Keratinocyte (primary cell): ENCODE results near the gene BRIP1. TPM values are rescaled to one million over a fixed set of nuclear protein-coding genes. Genes with fewer than 3 reads are reported as not detected.
A peak's percentile ranks its signal among the peaks of the same experiment; 100 is the strongest.

Experiments used
- DNase-seq: peaks from one replicate; pipeline ENCODE4 v3.0.0-alpha.2; 2011; ENCODE audit warnings: low read depth, missing footprints, low spot score
- FAIRE-seq: peaks from 2 replicates; lab custom pipeline; 2011; peaks lifted over from hg19 to GRCh38; lab: Jason Lieb, UNC
- H2AFZ ChIP-seq: 2 replicates; pipeline ENCODE4 v1.6.0; 2012; ENCODE audit warnings: low read length, control low read depth, inconsistent platforms; ENCODE audit not compliant: control insufficient read depth
- H3K27ac ChIP-seq: 2 replicates; pipeline ENCODE4 v1.5.1; 2011; ENCODE audit warnings: low read length; ENCODE audit not compliant: control insufficient read depth, insufficient read depth
- H3K27me3 ChIP-seq: 3 replicates; pipeline ENCODE4 v1.6.0; 2011; ENCODE audit warnings: low read length; ENCODE audit not compliant: control insufficient read depth, insufficient read depth; ENCODE audit errors: extremely low read depth
- H3K36me3 ChIP-seq, 2 experiments: 2 replicates in 1 of 2; 3 replicates in 1 of 2; pipeline ENCODE4 v1.5.1; 2011; ENCODE audit warnings: low read length in 2 of 2, mild to moderate bottlenecking in 1 of 2; ENCODE audit not compliant: control insufficient read depth in 2 of 2, insufficient read depth in 2 of 2; ENCODE audit errors: extremely low read depth in 1 of 2
- H3K4me1 ChIP-seq: 3 replicates; pipeline ENCODE4 v1.5.1; 2011; ENCODE audit warnings: low read length; ENCODE audit not compliant: control insufficient read depth, insufficient read depth; ENCODE audit errors: extremely low read depth
- H3K4me2 ChIP-seq: 3 replicates; pipeline ENCODE4 v1.6.0; 2011; ENCODE audit warnings: low read depth, low read length; ENCODE audit not compliant: control insufficient read depth, insufficient read depth; ENCODE audit errors: extremely low read depth
- H3K4me3 ChIP-seq, 3 experiments: fragments of 200-600 bp in 1 of 3; sonication (generic) in 1 of 3; 2 replicates in 2 of 3; 3 replicates in 1 of 3; pipeline ENCODE4 v1.5.1; 2011 to 2016; ENCODE audit warnings: low read length in 3 of 3, mild to moderate bottlenecking in 3 of 3, control low read depth in 2 of 3, inconsistent platforms in 1 of 3, low read depth in 1 of 3, mixed read lengths in 1 of 3, mixed run types in 1 of 3, moderate library complexity in 1 of 3; ENCODE audit not compliant: control insufficient read depth in 2 of 3, insufficient read depth in 2 of 3; ENCODE audit errors: extremely low read depth in 1 of 3
- H3K79me2 ChIP-seq: 2 replicates; pipeline ENCODE4 v1.6.0; 2012; ENCODE audit warnings: low read length; ENCODE audit not compliant: control insufficient read depth, insufficient read depth
- H3K9ac ChIP-seq: 3 replicates; pipeline ENCODE4 v1.6.0; 2011; ENCODE audit warnings: low read length; ENCODE audit not compliant: control insufficient read depth, insufficient read depth; ENCODE audit errors: extremely low read depth
- H3K9me1 ChIP-seq: 3 replicates; pipeline ENCODE4 v1.6.0; 2011; ENCODE audit warnings: low read length; ENCODE audit not compliant: control insufficient read depth, insufficient read depth; ENCODE audit errors: extremely low read depth
- H3K9me3 ChIP-seq: 2 replicates; pipeline ENCODE4 v1.5.1; 2012; ENCODE audit warnings: low read depth, low read length; ENCODE audit not compliant: control insufficient read depth
- H4K20me1 ChIP-seq: 3 replicates; pipeline ENCODE4 v1.6.0; 2011; ENCODE audit warnings: low read length; ENCODE audit not compliant: control insufficient read depth, insufficient read depth; ENCODE audit errors: extremely low read depth
- CTCF ChIP-seq, 3 experiments: IDR thresholded peaks in 1 of 3; conservative IDR thresholded peaks in 1 of 3; optimal IDR thresholded peaks in 1 of 3; 2 replicates in 2 of 3; 3 replicates in 1 of 3; pipeline versions ENCODE3 to v1.5.1; 2011; ENCODE audit warnings: low read length in 3 of 3, mild to moderate bottlenecking in 3 of 3, moderate library complexity in 2 of 3, control low read depth in 1 of 3, inconsistent platforms in 1 of 3; ENCODE audit not compliant: insufficient read depth in 2 of 3; ENCODE audit errors: extremely low read depth in 1 of 3
- EZH2 ChIP-seq: IDR thresholded peaks from one replicate; pipeline ENCODE4 v1.6.1; 2012; ENCODE audit warnings: inconsistent platforms, mild to moderate bottlenecking, low read length, moderate library complexity
- dilution Hi-C: fragments of 300-500 bp; cut with MboI; formaldehyde crosslinking; loops from one replicate; pipeline ENCODE4 v1.7.0; 2020; ENCODE audit warnings: low sequenced_read_pairs; ENCODE audit not compliant: extremely low pct_ligation_motif_present
- polyA minus RNA-seq, 3 experiments: library from RNA; depleted of rRNA, polyadenylated mRNA; stranded (reverse); fragments of >200 nt; gene quantifications; 1 replicate in 1 of 3; 2 replicates in 1 of 3; 3 replicates in 1 of 3; pipeline ENCODE4 v1.2.3, GENCODE V29; 2011
- polyA plus RNA-seq, 5 experiments: library from polyadenylated mRNA; depleted of rRNA in 3 of 5; stranded (reverse) in 3 of 5; stranded (forward) in 1 of 5; unstranded in 1 of 5; fragments of >200 nt; gene quantifications; 1 replicate in 1 of 5; 2 replicates in 3 of 5; 3 replicates in 1 of 5; pipeline versions ENCODE4 v1.2.1 to v1.2.3, GENCODE V29; 2011 to 2012; ENCODE audit warnings: missing spikeins in 2 of 5, low read depth in 1 of 5, low replicate concordance in 1 of 5

Gene BRIP1
- polyA plus RNA-seq: 1.3 to 4.0 TPM (median 2.7 TPM) in 3 replicates
- 0.49 TPM for polyA plus RNA-seq (2011; ENCODE audit: low read depth)
- 0.79 and 1.4 TPM in 2 replicates for polyA plus RNA-seq (2011; cell fraction: cytosol; rRNA removed)
- polyA plus RNA-seq (2011; cell fraction: nucleus; rRNA removed): 2.0 and 2.6 TPM in 2 replicates
- 0.34 and 2.2 TPM in 2 replicates for polyA plus RNA-seq (2012; ENCODE audit: low replicate concordance)
- 0.23 to 11.2 TPM (median 2.7 TPM) in 3 replicates for polyA minus RNA-seq
- 3.3 TPM for polyA minus RNA-seq (2011; cell fraction: cytosol; rRNA and poly(A)+ RNA removed)
- 3.9 and 11.0 TPM in 2 replicates for polyA minus RNA-seq (2011; cell fraction: nucleus; rRNA and poly(A)+ RNA removed)

GRCh38 chr17:61862975-61863800 lies at the start of gene BRIP1:
BRIP1 (minus strand) TSS chr17:61863528; CDS start chr17:61861539, 1,989 bp downstream.
- dilution Hi-C loops: no loop called here
- peak within 1 kb of the TSS; percentile 90 for H3K9ac ChIP-seq
- H3K79me2 ChIP-seq: peaks cover 4% of the 10 kb centered on the region
- H3K4me1 ChIP-seq: peaks cover 12% of the 10 kb centered on the region
- H3K4me3 ChIP-seq: peak within 1 kb of the TSS; percentile 58 to 96 (median 85)
- H3K4me2 ChIP-seq: peak within 1 kb of the TSS; percentile 73
- peak within 1 kb of the TSS; percentile 87 for H3K27ac ChIP-seq
- H3K9me3 ChIP-seq: no peaks in the 10 kb centered on the region
- no peaks in the 10 kb centered on the region for H4K20me1 ChIP-seq
- no peaks in the 10 kb centered on the region for H3K36me3 ChIP-seq
- peak within 1 kb of the TSS; percentile 99 for H2AFZ ChIP-seq
- H3K9me1 ChIP-seq: no peaks in the 10 kb centered on the region
- TF ChIP-seq CTCF (optimal IDR thresholded peaks at IDR 0.05 in 1 of 3, IDR thresholded peaks at IDR 0.05 in 1 of 3, conservative IDR thresholded peaks at IDR 0.05 in 1 of 3; ENCODE audit: extremely low read depth in 1 of 3, insufficient read depth in 2 of 3, low read length in 3 of 3) (no peak), EZH2 (no peak)
- FAIRE-seq (peak; percentile 23), DNase-seq (peak; percentile 40)
- H3K27me3 ChIP-seq: no peaks in the 10 kb centered on the region

DNA sequence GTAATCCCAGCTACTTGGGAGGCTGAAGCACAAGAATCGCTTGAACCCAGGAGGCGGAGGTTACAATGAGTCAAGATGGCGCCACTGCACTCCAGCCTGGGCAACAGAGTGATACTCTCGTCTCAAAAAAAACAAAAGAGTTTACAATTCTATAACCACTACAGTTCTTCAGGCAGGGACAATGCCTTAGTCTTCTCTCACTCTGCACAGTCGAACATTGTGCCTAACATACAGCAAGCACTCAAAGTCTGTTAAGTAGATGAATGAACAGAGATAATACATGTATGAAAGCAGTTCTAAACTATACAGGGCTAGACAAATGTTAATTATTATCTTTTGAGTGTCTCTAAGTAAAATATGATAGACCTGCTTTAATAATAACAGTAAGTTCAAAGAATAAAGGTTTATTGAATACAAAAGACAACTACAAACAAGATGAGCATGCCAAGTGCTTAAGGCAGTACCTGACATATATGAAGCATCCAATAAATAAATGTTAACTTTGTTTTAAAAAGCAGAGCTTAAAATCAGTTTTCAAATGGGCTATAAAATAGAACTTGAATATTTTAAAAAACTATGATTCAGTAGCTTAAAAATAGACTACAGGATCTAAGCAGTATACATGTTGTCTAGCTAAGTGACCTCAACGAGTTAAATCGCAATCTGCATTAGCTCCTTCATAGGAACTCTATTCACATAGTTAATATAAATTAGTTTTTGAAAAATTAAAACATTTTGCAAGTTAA lies 45.1 kb upstream of the BRIP1 start:
- no peak for FAIRE-seq
- no peak for DNase-seq
- no peaks in the 10 kb centered on the region for H3K9me1 ChIP-seq
- H3K36me3 ChIP-seq: peaks cover 11% of the 10 kb centered on the region in 2 experiments
- no peak overlapping the region for H3K9ac ChIP-seq
- H3K4me1 ChIP-seq: no peaks in the 10 kb centered on the region
- no peak for TF ChIP-seq EZH2
- no peak for TF ChIP-seq CTCF (optimal IDR thresholded peaks at IDR 0.05 in 1 of 3, IDR thresholded peaks at IDR 0.05 in 1 of 3, conservative IDR thresholded peaks at IDR 0.05 in 1 of 3; ENCODE audit: extremely low read depth in 1 of 3, insufficient read depth in 2 of 3, low read length in 3 of 3)
- H3K9me3 ChIP-seq: no peaks in the 10 kb centered on the region
- H3K79me2 ChIP-seq: no peaks in the 10 kb centered on the region
- H2AFZ ChIP-seq: no peak overlapping the region
- no peak overlapping the region for H3K4me3 ChIP-seq
- dilution Hi-C loops: no loop called here
- H4K20me1 ChIP-seq: no peaks in the 10 kb centered on the region
- no peaks in the 10 kb centered on the region for H3K27me3 ChIP-seq
- H3K4me2 ChIP-seq: no peak overlapping the region
- no peak overlapping the region for H3K27ac ChIP-seq
